ENCODE results near the gene FAM81A.
A peak's percentile ranks its signal among the peaks of the same experiment; 100 is the strongest.

DNA sequence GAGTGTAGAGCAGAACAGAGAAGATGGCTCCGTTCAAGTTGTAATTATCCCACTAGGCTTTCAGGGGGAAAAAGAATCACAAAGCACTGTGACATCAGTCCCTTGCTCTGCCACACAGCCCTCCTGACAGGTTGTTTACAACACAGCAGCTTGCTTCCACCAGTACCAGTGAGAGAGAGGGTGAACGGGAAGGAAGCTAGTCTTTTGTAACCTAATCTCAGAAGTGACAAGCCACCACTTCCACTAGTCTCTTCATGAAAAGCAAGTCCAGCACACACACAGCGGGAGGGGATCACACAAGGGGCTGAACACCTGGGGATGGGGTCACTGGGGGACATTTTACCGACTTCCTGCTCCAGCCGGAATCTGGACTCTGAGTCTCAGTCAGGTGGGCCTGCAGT lies 86.3 kb downstream of the FAM81A start:
- TF ChIP-seq EP300 (IDR thresholded peaks at IDR 0.05) (peak in 1 of 2 donors; percentile 10), CTCF (IDR thresholded peaks at IDR 0.05) (no peak), POLR2A (IDR thresholded peaks at IDR 0.05) (no peak)
